ENCODE results near the gene ARHGAP42. TPM values are rescaled to one million over a fixed set of nuclear protein-coding genes. Genes with fewer than 3 reads are reported as not detected.

ARHGAP42 gene
- total and polyA plus RNA-seq, 10 of the 15 experiments (the other 5 are each of a cell fraction or from before 2014, with no cell fraction given), result 1.8 to 6.3 (median 3.2) TPM

DNA sequence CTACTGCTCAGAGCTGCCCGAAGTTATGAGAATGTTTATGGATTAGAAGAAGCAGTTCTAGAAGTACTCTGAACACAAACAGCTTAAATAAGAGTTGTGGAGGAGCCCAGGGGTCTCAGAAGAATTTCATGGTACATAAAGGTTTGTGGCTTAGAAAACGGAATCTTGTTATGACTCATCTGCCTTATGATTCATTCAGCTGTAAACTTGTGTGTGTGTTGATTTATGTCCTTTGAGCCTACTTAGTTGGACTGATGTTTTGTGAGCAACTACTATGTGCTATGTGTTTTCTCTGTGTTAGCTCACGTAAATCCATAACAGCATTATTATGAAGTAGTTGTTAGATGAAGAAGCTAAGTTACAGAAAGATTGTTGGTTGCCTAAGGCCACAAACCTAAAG is 238.8 kb downstream of the ARHGAP42 start (continued):
- TF ChIP-seq, protein P1, sequence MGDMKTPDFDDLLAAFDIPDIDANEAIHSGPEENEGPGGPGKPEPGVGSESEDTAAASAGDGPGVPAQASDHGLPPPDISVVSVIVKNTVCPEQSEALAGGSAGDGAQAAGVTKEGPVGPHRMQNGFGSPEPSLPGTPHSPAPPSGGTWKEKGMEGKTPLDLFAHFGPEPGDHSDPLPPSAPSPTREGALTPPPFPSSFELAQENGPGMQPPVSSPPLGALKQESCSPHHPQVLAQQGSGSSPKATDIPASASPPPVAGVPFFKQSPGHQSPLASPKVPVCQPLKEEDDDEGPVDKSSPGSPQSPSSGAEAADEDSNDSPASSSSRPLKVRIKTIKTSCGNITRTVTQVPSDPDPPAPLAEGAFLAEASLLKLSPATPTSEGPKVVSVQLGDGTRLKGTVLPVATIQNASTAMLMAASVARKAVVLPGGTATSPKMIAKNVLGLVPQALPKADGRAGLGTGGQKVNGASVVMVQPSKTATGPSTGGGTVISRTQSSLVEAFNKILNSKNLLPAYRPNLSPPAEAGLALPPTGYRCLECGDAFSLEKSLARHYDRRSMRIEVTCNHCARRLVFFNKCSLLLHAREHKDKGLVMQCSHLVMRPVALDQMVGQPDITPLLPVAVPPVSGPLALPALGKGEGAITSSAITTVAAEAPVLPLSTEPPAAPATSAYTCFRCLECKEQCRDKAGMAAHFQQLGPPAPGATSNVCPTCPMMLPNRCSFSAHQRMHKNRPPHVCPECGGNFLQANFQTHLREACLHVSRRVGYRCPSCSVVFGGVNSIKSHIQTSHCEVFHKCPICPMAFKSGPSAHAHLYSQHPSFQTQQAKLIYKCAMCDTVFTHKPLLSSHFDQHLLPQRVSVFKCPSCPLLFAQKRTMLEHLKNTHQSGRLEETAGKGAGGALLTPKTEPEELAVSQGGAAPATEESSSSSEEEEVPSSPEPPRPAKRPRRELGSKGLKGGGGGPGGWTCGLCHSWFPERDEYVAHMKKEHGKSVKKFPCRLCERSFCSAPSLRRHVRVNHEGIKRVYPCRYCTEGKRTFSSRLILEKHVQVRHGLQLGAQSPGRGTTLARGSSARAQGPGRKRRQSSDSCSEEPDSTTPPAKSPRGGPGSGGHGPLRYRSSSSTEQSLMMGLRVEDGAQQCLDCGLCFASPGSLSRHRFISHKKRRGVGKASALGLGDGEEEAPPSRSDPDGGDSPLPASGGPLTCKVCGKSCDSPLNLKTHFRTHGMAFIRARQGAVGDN (IDR thresholded peaks at IDR 0.05), result no peak
- TF ChIP-seq SMARCA5 (IDR thresholded peaks at IDR 0.05), result 0 out of 2 replicates have a peak, but pooled peaks have one; percentile 57
- TF ChIP-seq BCL11A (IDR thresholded peaks at IDR 0.05; ENCODE audit: low read depth, low read length), result peak; percentile 77
- TF ChIP-seq, protein P2, sequence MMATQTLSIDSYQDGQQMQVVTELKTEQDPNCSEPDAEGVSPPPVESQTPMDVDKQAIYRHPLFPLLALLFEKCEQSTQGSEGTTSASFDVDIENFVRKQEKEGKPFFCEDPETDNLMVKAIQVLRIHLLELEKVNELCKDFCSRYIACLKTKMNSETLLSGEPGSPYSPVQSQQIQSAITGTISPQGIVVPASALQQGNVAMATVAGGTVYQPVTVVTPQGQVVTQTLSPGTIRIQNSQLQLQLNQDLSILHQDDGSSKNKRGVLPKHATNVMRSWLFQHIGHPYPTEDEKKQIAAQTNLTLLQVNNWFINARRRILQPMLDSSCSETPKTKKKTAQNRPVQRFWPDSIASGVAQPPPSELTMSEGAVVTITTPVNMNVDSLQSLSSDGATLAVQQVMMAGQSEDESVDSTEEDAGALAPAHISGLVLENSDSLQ (IDR thresholded peaks at IDR 0.05), result peak; percentile 65; the same call in 1 of the 2 replicates
- TF ChIP-seq, protein P3, sequence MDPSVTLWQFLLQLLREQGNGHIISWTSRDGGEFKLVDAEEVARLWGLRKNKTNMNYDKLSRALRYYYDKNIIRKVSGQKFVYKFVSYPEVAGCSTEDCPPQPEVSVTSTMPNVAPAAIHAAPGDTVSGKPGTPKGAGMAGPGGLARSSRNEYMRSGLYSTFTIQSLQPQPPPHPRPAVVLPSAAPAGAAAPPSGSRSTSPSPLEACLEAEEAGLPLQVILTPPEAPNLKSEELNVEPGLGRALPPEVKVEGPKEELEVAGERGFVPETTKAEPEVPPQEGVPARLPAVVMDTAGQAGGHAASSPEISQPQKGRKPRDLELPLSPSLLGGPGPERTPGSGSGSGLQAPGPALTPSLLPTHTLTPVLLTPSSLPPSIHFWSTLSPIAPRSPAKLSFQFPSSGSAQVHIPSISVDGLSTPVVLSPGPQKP (IDR thresholded peaks at IDR 0.05; ENCODE audit: low read depth, low read length), result no peak
- peak; percentile 58; the same call in 1 of the 2 replicates for TF ChIP-seq NFIC (IDR thresholded peaks at IDR 0.05; ENCODE audit: low read depth, low read length)
- TF ChIP-seq STAT3 (IDR thresholded peaks at IDR 0.05; ENCODE audit: low read depth, low read length), result no peak
- TF ChIP-seq WRNIP1 (IDR thresholded peaks at IDR 0.05; ENCODE audit: borderline replicate concordance, low read depth, low read length), result no peak
- no peak for TF ChIP-seq NFYA (IDR thresholded peaks at IDR 0.05; ENCODE audit: borderline replicate concordance, low read depth, low read length)
- TF ChIP-seq, protein P4, sequence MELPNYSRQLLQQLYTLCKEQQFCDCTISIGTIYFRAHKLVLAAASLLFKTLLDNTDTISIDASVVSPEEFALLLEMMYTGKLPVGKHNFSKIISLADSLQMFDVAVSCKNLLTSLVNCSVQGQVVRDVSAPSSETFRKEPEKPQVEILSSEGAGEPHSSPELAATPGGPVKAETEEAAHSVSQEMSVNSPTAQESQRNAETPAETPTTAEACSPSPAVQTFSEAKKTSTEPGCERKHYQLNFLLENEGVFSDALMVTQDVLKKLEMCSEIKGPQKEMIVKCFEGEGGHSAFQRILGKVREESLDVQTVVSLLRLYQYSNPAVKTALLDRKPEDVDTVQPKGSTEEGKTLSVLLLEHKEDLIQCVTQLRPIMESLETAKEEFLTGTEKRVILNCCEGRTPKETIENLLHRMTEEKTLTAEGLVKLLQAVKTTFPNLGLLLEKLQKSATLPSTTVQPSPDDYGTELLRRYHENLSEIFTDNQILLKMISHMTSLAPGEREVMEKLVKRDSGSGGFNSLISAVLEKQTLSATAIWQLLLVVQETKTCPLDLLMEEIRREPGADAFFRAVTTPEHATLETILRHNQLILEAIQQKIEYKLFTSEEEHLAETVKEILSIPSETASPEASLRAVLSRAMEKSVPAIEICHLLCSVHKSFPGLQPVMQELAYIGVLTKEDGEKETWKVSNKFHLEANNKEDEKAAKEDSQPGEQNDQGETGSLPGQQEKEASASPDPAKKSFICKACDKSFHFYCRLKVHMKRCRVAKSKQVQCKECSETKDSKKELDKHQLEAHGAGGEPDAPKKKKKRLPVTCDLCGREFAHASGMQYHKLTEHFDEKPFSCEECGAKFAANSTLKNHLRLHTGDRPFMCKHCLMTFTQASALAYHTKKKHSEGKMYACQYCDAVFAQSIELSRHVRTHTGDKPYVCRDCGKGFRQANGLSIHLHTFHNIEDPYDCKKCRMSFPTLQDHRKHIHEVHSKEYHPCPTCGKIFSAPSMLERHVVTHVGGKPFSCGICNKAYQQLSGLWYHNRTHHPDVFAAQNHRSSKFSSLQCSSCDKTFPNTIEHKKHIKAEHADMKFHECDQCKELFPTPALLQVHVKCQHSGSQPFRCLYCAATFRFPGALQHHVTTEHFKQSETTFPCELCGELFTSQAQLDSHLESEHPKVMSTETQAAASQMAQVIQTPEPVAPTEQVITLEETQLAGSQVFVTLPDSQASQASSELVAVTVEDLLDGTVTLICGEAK (IDR thresholded peaks at IDR 0.05; ENCODE audit: borderline replicate concordance), result no peak
- TF ChIP-seq ETV6 (conservative IDR thresholded peaks at IDR 0.05 in 1 of 2, IDR thresholded peaks at IDR 0.05 in 1 of 2; ENCODE audit: borderline replicate concordance in 1 of 2, low read depth in 1 of 2), result peak in 1 of 2 experiments; percentile 71; a peak in 2 of 4 replicates
- TF ChIP-seq KAT2A (conservative IDR thresholded peaks at IDR 0.05; ENCODE audit: control insufficient read depth, low read depth, low read length), result no peak
- TF ChIP-seq PAX8 (IDR thresholded peaks at IDR 0.05), result no peak
- TF ChIP-seq NR2C1 (IDR thresholded peaks at IDR 0.05), result no peak
- no peak for TF ChIP-seq RFX5 (IDR thresholded peaks at IDR 0.05; ENCODE audit: low read depth, low read length)
- TF ChIP-seq GABPA (IDR thresholded peaks at IDR 0.05; ENCODE audit: low read depth), result 0 out of 2 replicates have a peak, but pooled peaks have one; percentile 44
- TF ChIP-seq, protein P5, sequence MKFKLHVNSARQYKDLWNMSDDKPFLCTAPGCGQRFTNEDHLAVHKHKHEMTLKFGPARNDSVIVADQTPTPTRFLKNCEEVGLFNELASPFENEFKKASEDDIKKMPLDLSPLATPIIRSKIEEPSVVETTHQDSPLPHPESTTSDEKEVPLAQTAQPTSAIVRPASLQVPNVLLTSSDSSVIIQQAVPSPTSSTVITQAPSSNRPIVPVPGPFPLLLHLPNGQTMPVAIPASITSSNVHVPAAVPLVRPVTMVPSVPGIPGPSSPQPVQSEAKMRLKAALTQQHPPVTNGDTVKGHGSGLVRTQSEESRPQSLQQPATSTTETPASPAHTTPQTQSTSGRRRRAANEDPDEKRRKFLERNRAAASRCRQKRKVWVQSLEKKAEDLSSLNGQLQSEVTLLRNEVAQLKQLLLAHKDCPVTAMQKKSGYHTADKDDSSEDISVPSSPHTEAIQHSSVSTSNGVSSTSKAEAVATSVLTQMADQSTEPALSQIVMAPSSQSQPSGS (IDR thresholded peaks at IDR 0.05; ENCODE audit: low read length), result peak; percentile 67
- no peak for TF ChIP-seq POLR2AphosphoS2 (IDR thresholded peaks at IDR 0.05; ENCODE audit: low read depth, low read length)
- TF ChIP-seq ATF7 (IDR thresholded peaks at IDR 0.05; ENCODE audit: low read depth), result peak; percentile 59

All from GM12878 (cell line).